Thyroid gland (tissue), 4 donors: ENCODE data around the gene PAPPA2. TPM values are rescaled to one million over a fixed set of nuclear protein-coding genes. Genes with fewer than 3 reads are reported as not detected.

Experiments used
- DNase-seq, 2 donors: peaks; one replicate each; pipeline ENCODE4 v3.0.0-alpha.2; 2019
- H3K27ac ChIP-seq, 3 donors: fragments of 200-600 bp; sonication (generic); 1 replicate in 2 of 3; 2 replicates in 1 of 3; pipeline ENCODE4 v1.5.1; 2016 to 2019; ENCODE audit warnings: mild to moderate bottlenecking in 1 of 3, moderate library complexity in 1 of 3
- H3K27me3 ChIP-seq: fragments of 200-600 bp; sonication (generic); one replicate; pipeline ENCODE4 v1.5.1; 2019
- H3K36me3 ChIP-seq, 2 donors: fragments of 200-600 bp; sonication (generic); one replicate each; pipeline ENCODE4 v1.5.1; 2016 to 2019
- H3K4me1 ChIP-seq, 2 donors: fragments of 200-600 bp; sonication (generic); one replicate each; pipeline ENCODE4 v1.5.1; 2017 to 2019
- H3K4me3 ChIP-seq, 3 donors: fragments of 200-600 bp; sonication (generic); replicated peaks in 1 of 3; 1 replicate in 2 of 3; 2 replicates in 1 of 3; pipeline ENCODE4 v1.5.1; 2016; ENCODE audit warnings: mild to moderate bottlenecking in 1 of 3
- H3K9me3 ChIP-seq: fragments of 200-600 bp; sonication (generic); one replicate; pipeline ENCODE4 v1.5.1; 2017
- CTCF ChIP-seq, 6 experiments: fragments of 200-600 bp in 3 of 6; fragments of 450-650 bp in 3 of 6; sonication (generic) in 3 of 6; IDR thresholded peaks; one replicate each; pipeline ENCODE4 v1.5.1; 2016 to 2019; ENCODE audit warnings: antibody characterized with exemption in 6 of 6, mild to moderate bottlenecking in 2 of 6, inconsistent platforms in 1 of 6, moderate library complexity in 1 of 6
- POLR2A ChIP-seq, 2 donors: fragments of 450-650 bp; IDR thresholded peaks; one replicate each; pipeline ENCODE4 v1.6.1; 2017; ENCODE audit warnings: antibody characterized with exemption in 2 of 2, mild to moderate bottlenecking in 2 of 2, moderate library complexity in 1 of 2
- WGBS, 2 donors: methylation state at CpG; one replicate each; pipeline ENCODE4 v1.1.5; 2017; 5-methylcytosine and 5-hydroxymethylcytosine counted together
- intact Hi-C: fragments of 100-400 bp; cut with DNase I; formaldehyde crosslinking; loops from one replicate; pipeline ENCODE4 v1.15.1; 2023
- total RNA-seq, 4 donors: library from RNA; depleted of rRNA; stranded (reverse); fragments of >200 nt; gene quantifications; one replicate each; pipeline ENCODE4 v1.2.3, GENCODE V29; 2016

The PAPPA2 gene
- total RNA-seq, 4 donors from 2014 or later, result 1.1 to 2.7 (median 1.6) TPM

GRCh38 chr1:176877557-176877956 lies 414.6 kb downstream of the PAPPA2 start:
- 77 to 90% methylated on average over 3 of the region's 3 CpGs for WGBS, 2 donors

GRCh38 chr1:176878750-176879536 lies 416.0 kb downstream of the PAPPA2 start:
- no peak for DNase-seq
- intact Hi-C loops, result no loop called here
- Histone ChIP-seq H3K4me3 (no peak overlapping the region), H3K27ac (no peak overlapping the region), H3K9me3 (no peaks in the 10 kb centered on the region), H3K4me1 (no peaks in the 10 kb centered on the region), H3K27me3 (no peaks in the 10 kb centered on the region), H3K36me3 (no peaks in the 10 kb centered on the region)
- no peak for TF ChIP-seq CTCF (IDR thresholded peaks at IDR 0.05)
- WGBS, 2 donors, result 84% methylated on average over 11 to 12 of the region's 12 CpGs

More at GRCh38 chr1:176877557-176877956, 414.6 kb downstream of the PAPPA2 start:
- Histone ChIP-seq H3K9me3 (no peaks in the 10 kb centered on the region), H3K27ac (no peak overlapping the region), H3K27me3 (no peaks in the 10 kb centered on the region), H3K4me3 (no peak overlapping the region), H3K4me1 (no peaks in the 10 kb centered on the region), H3K36me3 (no peaks in the 10 kb centered on the region)
- TF ChIP-seq CTCF (IDR thresholded peaks at IDR 0.05), result no peak
- TF ChIP-seq POLR2A (IDR thresholded peaks at IDR 0.05), result no peak
- DNase-seq, result no peak
- intact Hi-C loops, result no loop called here

GRCh38 chr1:176879784-176880620 lies 417.0 kb downstream of the PAPPA2 start:
- WGBS, 2 donors, result 92 to 97% methylated on average over 13 of the region's 13 CpGs
- DNase-seq, result no peak
- intact Hi-C loops, result no loop called here

GRCh38 chr1:176880955-176881595 lies 418.1 kb downstream of the PAPPA2 start:
- H3K4me1 ChIP-seq, result no peaks in the 10 kb centered on the region
- no peak overlapping the region for H3K27ac ChIP-seq
- 17 to 23% methylated on average over 9 of the region's 9 CpGs for WGBS, 2 donors
- TF ChIP-seq CTCF (IDR thresholded peaks at IDR 0.05) (peak; percentile 31 to 75 (median 62)), POLR2A (IDR thresholded peaks at IDR 0.05) (no peak)
- no peaks in the 10 kb centered on the region for H3K27me3 ChIP-seq
- H3K36me3 ChIP-seq, result no peaks in the 10 kb centered on the region
- no peaks in the 10 kb centered on the region for H3K9me3 ChIP-seq
- H3K4me3 ChIP-seq, result no peak overlapping the region
- intact Hi-C loops, result no loop called here
- peak; percentile 66 to 77 for DNase-seq

More at GRCh38 chr1:176879784-176880620, 417.0 kb downstream of the PAPPA2 start:
- no peak overlapping the region for H3K4me3 ChIP-seq
- H3K36me3 ChIP-seq, result no peaks in the 10 kb centered on the region
- H3K27ac ChIP-seq, result no peak overlapping the region
- H3K27me3 ChIP-seq, result no peaks in the 10 kb centered on the region
- no peaks in the 10 kb centered on the region for H3K9me3 ChIP-seq
- no peaks in the 10 kb centered on the region for H3K4me1 ChIP-seq
- TF ChIP-seq CTCF (IDR thresholded peaks at IDR 0.05) (no peak), POLR2A (IDR thresholded peaks at IDR 0.05) (no peak)
